Activated CD4-positive, alpha-beta T cell treated with anti-CD3 and anti-CD28 coated beads, Interleukin-2, Interleukin-6, amounts not matched to agents 100 ng/mL and 50 ng/mL, durations not matched to agents 16 hours and 8 hours (primary cell): Measurements from ENCODE around the gene IPO4.
"Not testable (repeated sequence)": the region's sequence is repeated elsewhere in the genome, so short reads cannot be mapped to it uniquely, and the experiment has no call there.

ENCODE experiments used
- DNase-seq: peaks from one replicate; pipeline ENCODE4 v3.0.0-alpha.2; 2020

IPO4 gene

DNA sequence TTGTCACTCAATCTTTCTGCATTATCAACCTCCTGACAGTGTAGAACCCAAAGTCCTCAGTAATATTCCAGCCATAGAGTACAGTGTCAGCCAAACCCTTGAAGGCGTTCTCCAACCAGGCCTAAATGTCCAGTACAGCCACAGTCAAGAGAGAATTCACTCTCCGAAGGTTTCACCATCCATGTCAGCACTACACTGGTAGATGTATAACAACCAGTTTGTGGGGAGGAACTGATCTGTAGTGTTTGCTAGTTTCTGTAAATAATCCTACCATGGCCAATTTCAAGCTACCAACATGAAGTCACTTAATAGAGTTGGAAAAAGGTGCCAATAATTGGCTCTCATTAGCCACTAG is 27.7 kb upstream of the IPO4 start:
- no peak for DNase-seq

DNA sequence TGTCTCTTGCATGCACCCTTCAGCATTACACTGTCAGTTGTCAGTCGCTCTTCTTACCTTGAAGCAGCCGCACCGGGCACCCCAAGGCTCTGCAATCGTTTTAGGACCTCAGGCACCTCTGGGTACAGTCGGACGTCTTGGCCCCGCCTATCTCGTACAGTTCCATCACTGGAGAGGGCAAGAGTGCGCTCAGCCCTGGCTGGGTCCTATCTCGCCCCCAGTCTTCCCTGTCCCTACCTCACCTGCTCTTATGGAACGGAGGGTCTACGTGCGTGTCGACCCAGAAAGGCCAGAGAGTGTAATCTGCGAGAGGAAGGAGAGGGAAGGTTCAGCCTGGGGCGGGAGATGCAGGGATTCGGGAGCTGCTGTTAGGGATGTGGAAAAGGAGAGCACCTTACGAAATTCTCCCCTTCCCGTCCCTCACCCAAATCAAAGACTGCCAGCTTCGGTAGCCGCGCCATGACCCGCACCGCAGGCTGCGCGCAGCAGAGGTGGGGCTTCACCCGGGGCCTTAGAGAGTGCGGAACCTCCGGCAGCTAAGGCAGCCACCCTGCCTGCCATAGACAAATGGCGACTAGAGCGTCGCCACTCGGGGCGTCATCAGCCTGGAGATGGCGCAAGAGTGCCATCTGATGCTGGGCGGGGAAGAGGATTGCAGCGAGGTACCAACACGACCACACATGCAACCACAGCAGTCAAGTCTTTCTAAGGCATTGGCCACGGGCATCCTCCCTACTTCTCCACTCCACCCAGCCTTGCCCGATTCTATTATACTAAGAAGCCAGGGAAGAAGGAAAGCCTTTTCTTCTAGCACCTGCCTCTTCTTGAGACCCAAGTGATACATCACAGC is 27.1 kb upstream of the IPO4 start, which contains the start of gene MDP1:
MDP1 (minus strand) TSS at position 572 of the 850 bp plus-strand sequence; CDS start at position 461, 111 bp downstream.
- DNase-seq, result peak; percentile 92

DNA sequence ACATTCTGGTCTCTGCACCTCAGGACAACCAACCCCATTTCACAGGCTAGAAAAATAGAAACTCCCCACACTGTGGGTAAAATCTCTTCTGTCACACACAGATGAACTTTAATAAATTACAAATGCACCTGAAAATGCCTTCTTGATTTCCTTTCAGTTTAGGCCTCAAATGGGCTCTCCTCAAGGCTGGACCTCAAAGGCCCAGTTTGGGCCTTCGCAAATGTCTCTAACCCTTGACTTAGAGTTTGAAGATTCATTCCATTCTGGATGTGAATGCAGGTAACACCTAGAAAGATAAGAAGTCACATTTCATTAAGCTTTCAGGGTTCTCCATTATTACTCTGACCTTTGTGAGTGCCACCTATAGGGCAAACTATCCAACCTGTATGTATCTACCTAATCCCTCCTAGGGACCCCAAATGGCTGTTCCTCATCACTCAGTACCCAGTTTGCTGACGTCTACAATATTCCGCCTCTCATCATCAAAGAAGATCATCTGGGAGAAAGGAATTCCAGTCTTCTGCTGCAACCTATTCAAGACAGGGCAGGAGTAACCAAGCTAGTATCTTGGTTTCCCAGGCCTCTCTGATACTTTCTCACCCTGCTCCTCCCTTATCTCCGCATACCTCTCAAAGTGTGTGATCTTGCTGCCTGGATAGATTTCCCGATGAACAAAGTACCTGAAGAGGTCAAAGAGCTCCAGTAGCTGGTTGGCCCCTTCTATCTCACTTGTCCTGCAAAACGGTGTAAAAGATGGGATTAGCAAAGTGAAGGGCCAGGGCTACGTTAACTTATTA is 25.4 kb upstream of the IPO4 start:
- DNase-seq, result no peak

DNA sequence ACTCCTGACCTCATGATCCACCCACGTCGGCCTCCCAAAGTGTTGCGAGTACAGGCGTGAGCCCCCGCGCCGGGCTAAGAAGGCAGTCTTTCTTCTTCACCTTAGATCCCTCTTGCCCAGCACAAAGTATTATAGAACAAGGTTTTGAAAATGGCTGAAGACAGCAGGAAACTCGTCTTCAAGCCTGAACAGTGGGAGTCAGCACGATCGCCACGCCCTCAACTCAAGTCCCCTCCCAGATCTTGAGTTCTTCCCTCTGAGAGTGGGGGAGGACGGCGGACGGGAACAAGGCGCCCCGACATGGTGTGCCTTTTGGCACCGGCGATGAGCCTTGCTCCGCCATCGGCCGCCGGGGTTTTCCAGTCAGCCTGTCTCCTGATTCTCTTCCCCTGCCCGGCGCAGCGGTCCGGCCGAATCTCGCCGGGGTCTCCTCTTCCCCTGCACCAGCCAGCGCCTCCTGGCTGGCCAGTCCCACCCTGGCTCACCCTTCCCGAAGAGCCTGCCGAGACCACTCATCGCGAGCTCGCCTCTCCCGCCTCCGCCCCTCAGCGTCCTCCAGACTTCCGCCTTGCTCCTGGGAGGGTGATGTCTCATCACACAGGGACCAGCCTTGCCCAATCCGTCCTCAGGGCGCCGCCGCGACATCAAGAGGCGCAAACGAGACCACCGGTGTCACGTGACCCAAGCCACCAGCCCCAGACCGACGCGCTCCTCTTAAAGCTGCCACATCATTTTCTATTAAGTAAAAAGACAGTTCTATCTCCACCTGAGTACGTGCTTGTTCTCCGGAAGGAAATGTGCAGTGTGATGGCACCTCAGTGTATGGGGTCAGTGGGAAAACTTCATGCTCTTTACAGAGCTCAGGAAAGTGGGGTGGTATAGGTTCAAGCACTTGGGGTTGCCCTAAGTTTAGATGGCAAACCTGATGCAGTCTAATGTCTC is 24.6 kb upstream of the IPO4 start, which contains the start of gene CHMP4A:
CHMP4A (minus strand) TSS at position 565 of the 942 bp plus-strand sequence; CDS start at position 516, 49 bp downstream.
- peak; percentile 98 for DNase-seq

DNA sequence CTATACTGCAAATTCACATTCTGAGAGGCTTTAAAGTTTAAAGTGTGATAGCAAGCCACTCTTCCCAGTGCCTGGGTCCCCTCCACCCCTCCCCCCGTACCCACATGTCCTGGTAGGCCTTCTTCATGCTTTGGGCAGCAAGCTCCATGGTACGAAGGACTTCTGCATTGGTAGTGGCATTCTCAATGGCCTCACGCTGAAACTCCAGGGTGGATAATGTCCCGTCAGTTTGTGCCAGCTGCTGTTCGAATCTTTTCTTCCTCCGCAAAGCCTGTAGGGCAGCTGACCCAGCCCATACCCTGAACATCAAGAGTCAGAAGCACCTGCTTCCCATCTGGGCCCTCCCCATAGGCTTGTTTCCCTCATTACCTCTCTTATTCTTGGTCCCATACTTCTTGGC is 22.7 kb upstream of the IPO4 start:
- DNase-seq, result no peak

DNA sequence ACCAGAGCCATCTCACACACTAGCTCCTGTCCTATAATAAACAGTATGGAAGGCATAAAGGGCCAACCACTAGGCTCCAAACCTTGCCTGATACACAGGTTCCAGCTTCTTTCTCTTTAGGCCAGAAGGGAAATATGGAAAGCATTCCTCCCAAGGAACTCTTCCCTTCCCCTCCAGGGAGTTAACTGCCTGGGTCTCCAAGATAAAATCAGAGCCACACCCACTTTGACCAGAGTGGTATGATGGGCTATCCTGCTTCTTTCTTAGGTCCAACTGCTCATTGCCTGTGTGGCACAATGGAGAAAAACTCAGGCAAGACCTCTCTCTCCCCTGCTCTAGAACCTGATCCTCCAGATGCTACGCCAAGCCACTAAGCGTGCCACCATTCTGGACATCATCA is 19.0 kb upstream of the IPO4 start:
- DNase-seq, result no peak

DNA sequence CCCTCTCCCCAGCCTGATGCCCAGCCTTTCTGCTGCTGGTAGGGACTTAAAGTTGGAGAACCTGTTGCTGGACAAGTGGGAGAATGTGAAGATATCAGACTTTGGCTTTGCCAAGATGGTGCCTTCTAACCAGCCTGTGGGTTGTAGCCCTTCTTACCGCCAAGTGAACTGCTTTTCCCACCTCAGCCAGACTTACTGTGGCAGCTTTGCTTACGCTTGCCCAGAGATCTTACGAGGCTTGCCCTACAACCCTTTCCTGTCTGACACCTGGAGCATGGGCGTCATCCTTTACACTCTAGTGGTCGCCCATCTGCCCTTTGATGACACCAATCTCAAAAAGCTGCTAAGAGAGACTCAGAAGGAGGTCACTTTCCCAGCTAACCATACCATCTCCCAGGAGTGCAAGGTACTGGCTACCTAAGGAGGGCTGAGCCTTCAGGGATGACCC is 18.5 kb upstream of the IPO4 start:
- DNase-seq, result no peak

DNA sequence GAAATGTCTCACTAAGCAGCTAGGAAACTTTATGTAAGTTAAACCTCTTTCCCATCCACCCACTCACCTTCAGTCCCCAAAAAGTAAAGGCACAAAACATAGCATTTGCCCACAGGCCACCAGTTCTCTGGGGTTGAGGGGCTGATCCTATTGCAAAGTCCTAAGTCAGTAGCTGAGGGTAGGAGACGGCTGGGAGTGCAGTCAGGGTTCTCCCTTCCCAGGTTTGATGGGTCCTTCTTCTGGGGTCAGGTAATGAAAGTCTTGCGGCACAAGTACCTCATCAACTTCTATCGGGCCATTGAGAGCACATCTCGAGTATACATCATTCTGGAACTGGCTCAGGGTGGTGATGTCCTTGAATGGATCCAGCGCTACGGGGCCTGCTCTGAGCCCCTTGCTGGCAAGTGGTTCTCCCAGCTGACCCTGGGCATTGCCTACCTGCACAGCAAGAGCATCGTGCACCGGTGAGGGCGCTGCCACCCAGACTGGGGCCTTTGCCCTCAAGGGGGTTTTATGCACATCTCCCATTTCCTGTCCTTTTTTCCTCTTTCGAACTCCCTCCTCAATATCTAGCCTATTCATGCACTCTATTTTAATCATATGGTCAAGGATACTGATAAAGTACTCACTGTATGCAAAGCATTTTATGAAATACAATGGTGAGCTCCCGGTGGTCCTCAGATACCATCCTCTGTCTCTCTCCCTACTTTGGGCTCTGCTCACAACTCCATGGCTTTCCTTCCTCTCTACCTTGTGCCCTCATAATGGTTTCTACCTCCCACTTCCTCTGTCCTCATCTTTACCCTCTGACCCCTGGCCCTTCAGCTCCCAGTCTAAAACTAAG is 17.9 kb upstream of the IPO4 start:
- DNase-seq, result no peak

DNA sequence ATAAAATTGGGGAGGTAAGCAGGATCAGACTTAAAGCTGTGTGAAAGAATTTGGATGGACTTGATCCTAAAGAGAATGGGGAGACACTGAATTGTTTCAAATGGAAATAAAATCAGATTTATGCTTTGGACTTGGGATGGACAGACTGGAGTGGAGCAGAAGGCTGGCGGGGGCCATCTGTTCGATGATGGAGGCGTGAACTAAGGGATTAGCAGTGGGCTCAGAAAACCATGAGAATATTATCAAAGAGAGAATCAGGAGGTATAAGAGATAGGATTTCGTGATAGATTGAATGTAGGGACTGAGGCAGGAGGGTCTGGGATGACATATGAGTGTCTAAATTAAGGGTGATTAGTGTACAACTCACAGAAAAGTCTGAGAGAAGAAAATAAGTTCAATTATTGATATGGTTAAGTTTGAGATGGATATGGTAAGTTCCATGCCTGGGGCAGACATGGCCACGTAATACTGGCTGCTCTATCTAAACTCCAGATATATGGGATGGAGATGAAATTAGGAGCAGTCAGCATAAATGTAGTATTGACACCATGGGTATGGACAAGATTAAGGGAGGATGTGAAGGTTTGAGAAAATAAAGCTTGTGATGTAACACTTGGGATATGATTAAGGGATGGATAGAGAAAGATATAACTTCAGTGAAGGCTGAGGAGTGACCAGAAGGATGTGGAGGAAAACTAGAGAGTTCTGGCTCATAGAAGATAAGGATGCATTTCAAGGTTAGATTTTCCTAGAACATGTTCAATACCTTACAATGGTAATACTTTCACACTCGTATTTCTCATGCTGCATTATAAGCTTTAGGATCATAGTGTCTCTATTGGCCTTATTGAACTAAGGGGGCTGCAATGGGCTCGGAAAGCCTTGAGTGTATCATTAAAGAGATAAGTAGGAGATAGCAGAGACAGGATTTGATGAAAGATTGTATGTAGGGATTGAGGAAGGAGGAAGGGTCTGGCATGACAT is 15.8 kb upstream of the IPO4 start:
- no peak for DNase-seq

DNA sequence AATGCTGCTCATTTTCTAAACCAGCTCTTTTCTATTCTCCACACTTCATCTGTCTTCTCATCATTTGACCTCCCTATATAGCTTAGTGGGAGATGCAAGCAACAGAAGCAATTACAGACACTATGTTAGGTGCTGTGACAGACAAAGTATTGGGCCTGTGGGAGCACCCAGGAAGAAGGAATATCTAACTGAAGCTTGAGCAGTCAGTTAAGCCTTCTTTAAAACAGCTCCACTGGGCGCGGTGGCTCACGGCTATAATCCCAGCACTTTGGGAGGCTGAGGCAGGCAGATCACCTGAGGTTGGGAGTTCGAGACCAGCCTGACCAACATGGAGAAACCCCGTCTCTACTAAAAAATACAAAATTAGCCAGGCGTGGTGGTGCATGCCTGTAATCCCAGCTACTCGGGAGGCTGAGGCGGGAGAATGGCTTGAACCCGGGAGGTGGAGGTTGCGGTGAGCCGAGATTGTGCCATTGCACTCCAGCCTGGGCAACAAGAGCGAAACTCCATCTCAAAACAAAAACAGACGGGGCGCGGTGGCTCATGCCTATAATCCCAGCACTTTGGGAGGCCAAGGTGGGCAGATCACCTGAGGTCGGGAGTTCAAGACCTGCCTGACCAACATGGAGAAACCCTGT is 14.8 kb upstream of the IPO4 start:
- DNase-seq, result not testable (repeated sequence)

DNA sequence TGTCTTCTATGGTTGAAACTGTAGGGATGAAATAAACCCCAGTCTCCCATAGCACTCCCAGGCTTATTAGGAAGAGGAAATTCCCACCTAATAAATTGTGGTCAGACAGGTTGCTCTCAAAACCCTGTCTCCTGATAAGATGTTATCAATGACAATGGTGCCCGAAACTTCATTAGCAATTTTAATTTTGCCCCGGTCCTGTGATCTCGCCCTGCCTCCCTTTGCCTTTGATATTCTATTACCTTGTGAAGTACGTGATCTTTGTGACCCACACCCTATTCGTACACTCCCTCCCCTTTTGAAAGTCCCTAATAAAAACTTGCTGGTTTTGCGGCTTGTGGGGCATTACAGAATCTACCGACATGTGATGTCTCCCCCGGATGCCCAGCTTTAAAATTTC is 13.9 kb upstream of the IPO4 start:
- not testable (repeated sequence) for DNase-seq

DNA sequence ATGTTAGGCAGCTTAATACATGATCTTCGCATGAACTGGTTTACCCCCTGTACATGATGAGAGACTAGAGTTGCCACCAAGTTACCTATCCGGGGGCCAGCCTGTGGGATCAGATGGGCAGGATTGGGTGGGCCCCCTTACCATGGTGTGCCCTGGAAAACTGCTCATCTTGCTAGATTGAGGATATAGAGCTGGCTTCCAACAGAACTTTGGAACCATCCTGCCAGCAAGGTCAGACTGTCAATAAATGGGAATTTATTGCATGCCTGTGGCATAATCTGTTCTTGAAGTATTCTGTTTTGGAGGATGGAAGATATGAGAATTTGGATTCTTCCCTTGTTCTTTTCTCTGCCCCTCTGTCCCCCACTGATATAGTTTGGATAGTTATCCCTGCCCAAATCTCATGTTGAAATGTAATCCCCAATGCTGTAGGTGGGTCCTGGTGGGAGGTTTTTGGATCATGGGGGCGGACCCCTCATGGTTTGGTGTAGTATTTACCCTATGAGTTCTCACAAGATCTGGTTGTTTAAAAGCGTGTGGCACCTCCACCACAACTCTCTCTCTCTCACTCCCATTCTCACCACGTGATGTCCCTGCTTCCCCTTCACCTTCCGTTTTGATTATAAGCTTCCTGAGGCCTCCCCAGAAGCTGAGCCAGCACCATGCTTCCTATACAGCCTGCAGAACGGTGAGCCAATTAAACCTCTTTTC is 10.4 kb upstream of the IPO4 start:
- no peak for DNase-seq

DNA sequence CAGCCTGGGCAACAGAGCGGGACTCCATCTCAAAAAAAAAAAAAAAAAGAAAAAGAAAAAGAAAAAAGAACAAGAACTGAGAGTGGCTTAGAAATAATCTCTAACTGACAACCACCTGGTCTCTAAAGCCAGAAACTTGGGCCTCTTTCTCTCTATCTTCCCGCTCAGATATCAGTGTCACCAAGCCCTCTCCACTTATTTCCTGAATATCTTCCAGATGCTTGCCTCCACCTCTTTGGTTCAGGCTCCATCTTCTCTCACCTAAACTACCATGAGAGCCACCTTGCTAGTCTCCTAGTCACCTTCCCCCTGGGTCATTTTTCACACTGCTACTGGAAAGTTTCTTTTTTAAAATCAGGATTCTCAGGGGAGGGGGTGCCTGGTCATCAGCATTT is 8.4 kb upstream of the IPO4 start:
- DNase-seq, result no peak

DNA sequence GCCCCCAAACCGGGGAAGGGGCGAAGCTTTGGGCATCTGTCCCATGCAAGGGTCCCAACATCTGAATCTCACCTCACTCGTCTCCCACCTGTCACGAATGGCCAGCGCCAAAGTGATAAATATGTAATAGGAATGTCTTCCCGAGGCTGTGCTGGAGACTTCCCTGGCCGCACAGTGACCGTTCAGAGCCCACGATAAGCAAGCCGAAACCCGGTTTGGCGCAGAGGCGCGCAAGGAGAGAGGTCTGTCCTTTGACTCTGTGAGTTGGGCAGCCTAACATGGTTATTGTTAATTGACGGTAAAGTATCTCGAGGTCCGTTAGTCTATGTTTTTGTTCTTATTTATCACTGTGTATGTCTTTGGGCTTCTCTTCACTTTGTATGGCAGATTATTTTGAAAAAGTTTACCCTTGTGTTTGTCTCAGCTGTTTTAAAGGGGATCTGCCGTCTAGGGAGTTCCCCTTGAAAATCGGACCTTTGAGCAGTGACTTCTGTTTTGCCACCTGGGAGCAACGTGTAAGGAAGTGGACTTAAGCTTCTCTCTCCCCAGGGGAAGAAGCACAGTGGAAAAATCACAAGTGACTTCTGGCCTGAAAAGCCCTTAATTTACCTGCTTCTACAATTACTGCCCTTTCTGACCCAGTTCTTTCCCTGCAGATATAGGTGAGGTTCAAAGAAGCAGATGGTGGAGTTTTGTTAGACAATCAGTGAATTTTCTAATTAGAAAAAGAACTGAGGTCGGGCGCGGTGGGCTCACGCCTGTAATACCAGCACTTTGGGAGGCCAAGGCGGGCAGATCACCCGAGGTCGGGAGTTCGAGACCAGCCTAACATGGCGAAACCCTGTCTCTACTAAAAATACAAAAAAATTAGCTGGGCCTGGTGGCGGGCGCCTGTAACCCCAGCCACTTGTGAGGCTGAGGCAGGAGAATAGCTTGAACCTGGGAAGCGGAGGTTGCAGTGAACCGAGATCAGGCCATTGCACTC is 7.7 kb upstream of the IPO4 start:
- DNase-seq, result no peak

DNA sequence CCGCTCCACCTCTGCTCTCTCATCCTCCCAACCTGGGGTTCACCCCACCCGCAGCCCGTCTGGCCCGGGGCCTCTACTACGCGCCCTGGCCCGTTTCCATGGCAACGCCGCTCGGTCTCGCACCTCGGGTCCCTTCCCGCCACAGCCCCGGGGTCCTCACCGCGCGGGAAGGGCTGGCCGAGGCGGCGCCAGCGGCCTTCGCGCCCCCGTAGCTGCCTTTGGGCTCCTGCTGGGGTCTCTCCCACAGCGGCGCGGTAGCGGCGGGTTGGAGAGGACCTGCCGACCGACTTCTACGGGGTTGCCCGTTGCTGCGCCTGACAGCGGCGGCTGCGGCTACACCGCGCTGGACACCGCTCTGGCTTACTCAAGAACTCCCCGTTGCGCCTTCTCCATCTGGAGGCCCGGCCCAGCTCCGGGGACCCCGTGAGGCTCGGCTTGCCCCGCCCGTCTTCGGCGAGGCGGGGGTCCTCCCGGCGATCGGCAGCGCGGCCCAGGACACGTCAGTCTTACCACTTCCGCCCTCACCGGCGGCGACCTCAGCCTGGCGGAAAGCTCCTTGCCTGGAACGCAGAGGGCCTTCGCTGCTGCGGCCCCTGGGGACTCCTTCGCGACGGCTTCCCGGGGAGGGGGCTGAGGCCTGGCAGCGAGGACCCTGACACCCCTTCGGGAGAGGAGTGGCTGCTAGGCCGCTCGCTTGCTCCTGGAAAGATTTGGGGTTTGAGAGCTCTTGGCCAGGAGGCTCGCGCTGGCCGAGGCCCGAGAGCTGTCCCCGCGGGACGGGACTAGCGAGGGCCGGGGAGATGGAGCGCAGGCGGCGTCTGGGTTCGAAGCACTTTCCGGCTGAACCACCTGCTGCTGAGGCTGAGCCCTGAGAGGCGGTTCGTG is 6.8 kb upstream of the IPO4 start, which contains the start of gene TM9SF1:
TM9SF1 (minus strand) TSS at position 256 of the 885 bp plus-strand sequence. CDS start 422 bp downstream, outside the sequence.
- DNase-seq, result peak; percentile 92

DNA sequence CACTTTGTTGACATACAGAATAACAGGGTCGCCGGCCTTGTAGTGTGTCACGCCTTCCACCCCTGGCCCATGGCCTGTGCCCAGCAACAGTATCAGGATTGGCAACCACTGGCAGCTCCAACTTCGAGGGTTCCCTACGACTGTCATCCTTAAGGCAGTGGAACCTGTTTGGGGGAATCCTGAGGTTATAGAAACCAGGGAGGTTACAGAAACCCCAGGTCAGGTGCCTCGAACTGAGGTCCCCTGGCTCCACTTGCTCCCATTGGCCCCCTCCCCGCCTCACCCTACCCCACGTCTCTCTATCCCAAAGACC is 6.2 kb upstream of the IPO4 start:
- DNase-seq, result no peak
